Natural killer cell treated with Interleukin-12 subunit alpha and Interleukin-12 subunit beta and Interleukin-15 and Interleukin-18, amount 100 ng/mL, for 72 hours (primary cell): ENCODE measurements around the gene TMEM100. TPM values are rescaled to one million over a fixed set of nuclear protein-coding genes. Genes with fewer than 3 reads are reported as not detected.

ENCODE experiments used
- ATAC-seq, 2 donors: fragments of 150-1000 bp; cut with Tn5 transposase in 1 of 2; sonication (Bioruptor Pico), chemical (Tn5 transposase) in 1 of 2; 2 replicates each; pipeline ENCODE4 v1.10.0; 2021
- DNase-seq: peaks from one replicate; pipeline ENCODE4 v3.0.0; 2022; ENCODE audit warnings: low spot score
- H3K27ac Mint-ChIP-seq, 2 donors: 1 replicate in 1 of 2; 2 replicates in 1 of 2; pipeline ENCODE4 v1.8.0; 2022; ENCODE audit warnings: mixed read lengths in 2 of 2, mild to moderate bottlenecking in 1 of 2, moderate library complexity in 1 of 2
- H3K27me3 Mint-ChIP-seq, 2 donors: 1 replicate in 1 of 2; 2 replicates in 1 of 2; pipeline ENCODE4 v1.8.0; 2022; ENCODE audit warnings: mixed read lengths in 2 of 2
- H3K36me3 Mint-ChIP-seq: one replicate; pipeline ENCODE4 v1.8.0; 2022; ENCODE audit warnings: mixed read lengths
- H3K4me1 Mint-ChIP-seq, 2 donors: 1 replicate in 1 of 2; 2 replicates in 1 of 2; pipeline ENCODE4 v1.8.0; 2022; ENCODE audit warnings: low read depth in 2 of 2, mixed read lengths in 2 of 2, mild to moderate bottlenecking in 1 of 2
- H3K4me3 Mint-ChIP-seq: one replicate; pipeline ENCODE4 v1.8.0; 2022; ENCODE audit warnings: mixed read lengths
- H3K9me3 Mint-ChIP-seq: 2 replicates; pipeline ENCODE4 v1.8.0; 2022; ENCODE audit warnings: mixed read lengths
- total RNA-seq, 2 donors: library from RNA; stranded (reverse); gene quantifications; one replicate each; pipeline ENCODE4 v1.2.3, GENCODE V29; 2022

Gene TMEM100
- total RNA-seq, 2 donors from 2014 or later: not detected

GRCh38 chr17:55699181-55699860 lies 23.3 kb downstream of the TMEM100 start:
- Mint-ChIP-seq H3K9me3 (peaks cover 11% of the 10 kb centered on the region), H3K27ac (no peak overlapping the region)

GRCh38 chr17:55694286-55694910 lies 28.3 kb downstream of the TMEM100 start:
- Mint-ChIP-seq H3K27ac (no peak overlapping the region), H3K4me1 (no peaks in the 10 kb centered on the region)

More at GRCh38 chr17:55699181-55699860, 23.3 kb downstream of the TMEM100 start:
- H3K27me3 Mint-ChIP-seq: peaks cover 19 to 35% of the 10 kb centered on the region in 2 donors
- H3K4me1 Mint-ChIP-seq: no peaks in the 10 kb centered on the region
- DNase-seq: no peak
- H3K36me3 Mint-ChIP-seq: no peaks in the 10 kb centered on the region
- no peak for ATAC-seq
- no peak overlapping the region for H3K4me3 Mint-ChIP-seq

GRCh38 chr17:55693254-55694216 lies 29.1 kb downstream of the TMEM100 start:
- no peaks in the 10 kb centered on the region for H3K4me1 Mint-ChIP-seq
- no peak for DNase-seq
- H3K4me3 Mint-ChIP-seq: no peak overlapping the region
- peaks cover 6 to 14% of the 10 kb centered on the region in 2 donors for H3K27me3 Mint-ChIP-seq
- peaks cover 4% of the 10 kb centered on the region for H3K9me3 Mint-ChIP-seq
- no peak overlapping the region for H3K27ac Mint-ChIP-seq
- ATAC-seq: no peak
- no peaks in the 10 kb centered on the region for H3K36me3 Mint-ChIP-seq

More at GRCh38 chr17:55694286-55694910, 28.3 kb downstream of the TMEM100 start:
- Mint-ChIP-seq H3K9me3 (peaks cover 2% of the 10 kb centered on the region), H3K27me3 (peaks cover 5 to 11% of the 10 kb centered on the region in 2 donors), H3K36me3 (no peaks in the 10 kb centered on the region), H3K4me3 (no peak overlapping the region)
- DNase-seq: no peak
- no peak for ATAC-seq

GRCh38 chr17:55692276-55692675 lies 30.4 kb downstream of the TMEM100 start:
- Mint-ChIP-seq H3K27me3 (peaks cover 6 to 14% of the 10 kb centered on the region in 2 donors), H3K4me3 (no peak overlapping the region), H3K36me3 (no peaks in the 10 kb centered on the region), H3K4me1 (no peaks in the 10 kb centered on the region), H3K9me3 (peaks cover 4% of the 10 kb centered on the region), H3K27ac (no peak overlapping the region)
- no peak for ATAC-seq
- DNase-seq: no peak

GRCh38 chr17:55691666-55692065 lies 31.0 kb downstream of the TMEM100 start:
- DNase-seq (no peak), ATAC-seq (no peak)
- H3K4me1 Mint-ChIP-seq: no peaks in the 10 kb centered on the region
- H3K27me3 Mint-ChIP-seq: peaks cover 8 to 14% of the 10 kb centered on the region in 2 donors
- H3K36me3 Mint-ChIP-seq: no peaks in the 10 kb centered on the region
- peaks cover 4% of the 10 kb centered on the region for H3K9me3 Mint-ChIP-seq
- no peak overlapping the region for H3K27ac Mint-ChIP-seq
- no peak overlapping the region for H3K4me3 Mint-ChIP-seq

- no peak for DNase-seq
- Mint-ChIP-seq H3K36me3 (no peaks in the 10 kb centered on the region), H3K9me3 (peaks cover 4% of the 10 kb centered on the region), H3K27me3 (peaks cover 15 to 25% of the 10 kb centered on the region in 2 donors), H3K4me1 (no peaks in the 10 kb centered on the region), H3K27ac (no peak overlapping the region), H3K4me3 (no peak overlapping the region)
- ATAC-seq: no peak
Measured at GRCh38 chr17:55690105-55690508, 32.6 kb downstream of the TMEM100 start.

GRCh38 chr17:55689672-55690071 lies 33.0 kb downstream of the TMEM100 start:
- Mint-ChIP-seq H3K9me3 (peaks cover 4% of the 10 kb centered on the region), H3K4me3 (no peak overlapping the region), H3K4me1 (no peaks in the 10 kb centered on the region), H3K36me3 (no peaks in the 10 kb centered on the region), H3K27me3 (peaks cover 19 to 29% of the 10 kb centered on the region in 2 donors), H3K27ac (no peak overlapping the region)
- ATAC-seq (no peak), DNase-seq (no peak)

- Mint-ChIP-seq H3K4me1 (no peaks in the 10 kb centered on the region), H3K27ac (no peak overlapping the region), H3K4me3 (no peak overlapping the region), H3K36me3 (no peaks in the 10 kb centered on the region), H3K27me3 (peaks cover 22 to 33% of the 10 kb centered on the region in 2 donors), H3K9me3 (peaks cover 4% of the 10 kb centered on the region)
- no peak for ATAC-seq
- DNase-seq: no peak
Measured at GRCh38 chr17:55688057-55688456, 34.6 kb downstream of the TMEM100 start.

GRCh38 chr17:55687037-55687436 lies 35.6 kb downstream of the TMEM100 start:
- Mint-ChIP-seq H3K4me1 (no peaks in the 10 kb centered on the region), H3K27me3 (peaks cover 22 to 33% of the 10 kb centered on the region in 2 donors), H3K27ac (no peak overlapping the region), H3K36me3 (no peaks in the 10 kb centered on the region), H3K4me3 (no peak overlapping the region), H3K9me3 (peaks cover 4% of the 10 kb centered on the region)
- DNase-seq: no peak
- no peak for ATAC-seq

GRCh38 chr17:55683550-55684315 lies 38.9 kb downstream of the TMEM100 start:
- H3K27ac Mint-ChIP-seq: no peak overlapping the region
- H3K4me3 Mint-ChIP-seq: no peak overlapping the region
- ATAC-seq: no peak
- no peak for DNase-seq
- H3K36me3 Mint-ChIP-seq: no peaks in the 10 kb centered on the region
- H3K27me3 Mint-ChIP-seq: peaks cover 31 to 46% of the 10 kb centered on the region in 2 donors
- H3K4me1 Mint-ChIP-seq: no peaks in the 10 kb centered on the region
- peaks cover 4% of the 10 kb centered on the region for H3K9me3 Mint-ChIP-seq

GRCh38 chr17:55681342-55681700 lies 41.3 kb downstream of the TMEM100 start:
- DNase-seq (no peak), ATAC-seq (no peak)
- Mint-ChIP-seq H3K4me3 (no peak overlapping the region), H3K27ac (no peak overlapping the region), H3K4me1 (no peaks in the 10 kb centered on the region), H3K27me3 (peaks cover 34 to 56% of the 10 kb centered on the region in 2 donors), H3K9me3 (peaks cover 4% of the 10 kb centered on the region), H3K36me3 (no peaks in the 10 kb centered on the region)

GRCh38 chr17:55680686-55681341 lies 41.9 kb downstream of the TMEM100 start:
- no peak overlapping the region for H3K4me3 Mint-ChIP-seq
- no peak overlapping the region for H3K27ac Mint-ChIP-seq
- DNase-seq (no peak), ATAC-seq (no peak)
- no peaks in the 10 kb centered on the region for H3K4me1 Mint-ChIP-seq
- no peaks in the 10 kb centered on the region for H3K36me3 Mint-ChIP-seq
- peaks cover 7% of the 10 kb centered on the region for H3K9me3 Mint-ChIP-seq
- H3K27me3 Mint-ChIP-seq: peaks cover 35 to 56% of the 10 kb centered on the region in 2 donors

- Mint-ChIP-seq H3K9me3 (peaks cover 10% of the 10 kb centered on the region), H3K36me3 (no peaks in the 10 kb centered on the region), H3K4me3 (no peak overlapping the region), H3K27me3 (peaks cover 32 to 52% of the 10 kb centered on the region in 2 donors), H3K4me1 (no peaks in the 10 kb centered on the region), H3K27ac (no peak overlapping the region)
- DNase-seq (no peak), ATAC-seq (no peak)
Measured at GRCh38 chr17:55677446-55677845, 45.2 kb downstream of the TMEM100 start.
